Midbrain (tissue), 1 donor: ENCODE measurements around the gene SPATA12.
A peak's percentile ranks its signal among the peaks of the same experiment; 100 is the strongest.
"Not testable (repeated sequence)": the region's sequence is repeated elsewhere in the genome, so short reads cannot be mapped to it uniquely, and the experiment has no call there.

Source experiments
- DNase-seq: peaks from one replicate; lab custom pipeline; 2025; lab: John Stamatoyannopoulos, UW

SPATA12 gene

GRCh38 chr3:57083266-57083995, 23.0 kb downstream of the SPATA12 start:
- DNase-seq: not testable (repeated sequence)

- no peak for DNase-seq
Measured at GRCh38 chr3:57085211-57085610, 24.7 kb downstream of the SPATA12 start.

GRCh38 chr3:57086201-57086600, 25.7 kb downstream of the SPATA12 start:
- peak; percentile 35 for DNase-seq

GRCh38 chr3:57087361-57088092, 27.1 kb downstream of the SPATA12 start:
- DNase-seq: no peak

GRCh38 chr3:57088503-57088902, 28.0 kb downstream of the SPATA12 start:
- no peak for DNase-seq

- no peak for DNase-seq
Measured at GRCh38 chr3:57089043-57089442, 28.6 kb downstream of the SPATA12 start.

- no peak for DNase-seq
Measured at GRCh38 chr3:57091521-57092273, 31.2 kb downstream of the SPATA12 start.

GRCh38 chr3:57093489-57093888, 33.0 kb downstream of the SPATA12 start:
- DNase-seq: no peak

- DNase-seq: no peak
Measured at GRCh38 chr3:57093971-57094535, 33.6 kb downstream of the SPATA12 start.

GRCh38 chr3:57094575-57094974, 34.1 kb downstream of the SPATA12 start:
- no peak for DNase-seq

GRCh38 chr3:57095363-57095762, 34.9 kb downstream of the SPATA12 start:
- DNase-seq: no peak

- no peak for DNase-seq
Measured at GRCh38 chr3:57097536-57097935, 37.1 kb downstream of the SPATA12 start.

- no peak for DNase-seq
Measured at GRCh38 chr3:57098418-57099310, 38.2 kb downstream of the SPATA12 start.

GRCh38 chr3:57100046-57100695, 39.7 kb downstream of the SPATA12 start:
- peak; percentile 86 for DNase-seq

- no peak for DNase-seq
Measured at GRCh38 chr3:57105585-57105984, 45.1 kb downstream of the SPATA12 start.

GRCh38 chr3:57108684-57109083, 48.2 kb downstream of the SPATA12 start:
- no peak for DNase-seq

- no peak for DNase-seq
Measured at GRCh38 chr3:57109437-57110199, 49.2 kb downstream of the SPATA12 start.

GRCh38 chr3:57110214-57110613, 49.8 kb downstream of the SPATA12 start:
- DNase-seq: no peak

GRCh38 chr3:57110798-57111197, 50.3 kb downstream of the SPATA12 start:
- DNase-seq: no peak

- DNase-seq: no peak
Measured at GRCh38 chr3:57112206-57112605, 51.7 kb downstream of the SPATA12 start.
